H1 (cell line): ENCODE results near the gene MYPOP. TPM values are rescaled to one million over a fixed set of nuclear protein-coding genes. Genes with fewer than 3 reads are reported as not detected.

ENCODE experiments used
- CTCF ChIA-PET: fragments of 300-600 bp; sonication (Branson Sonifier 250); formaldehyde crosslinking; loops from one replicate; lab custom pipeline; 2021; ENCODE audit not compliant: partially characterized antibody; lab: Charles Lee
- POLR2A ChIA-PET: fragments of 300-600 bp; sonication (Branson Sonifier 250); formaldehyde crosslinking; loops from one replicate; lab custom pipeline; 2021; ENCODE audit warnings: inconsistent platforms; ENCODE audit not compliant: partially characterized antibody; lab: Charles Lee
- DNase-seq, 2 experiments: peaks; one replicate each; pipeline versions ENCODE4 v3.0.0 to v3.0.0-alpha.2; 2010 to 2022; ENCODE audit warnings: low spot score in 2 of 2, low read depth in 1 of 2, mixed read lengths in 1 of 2
- FAIRE-seq: peaks from 2 replicates; lab custom pipeline; 2011; peaks lifted over from hg19 to GRCh38; lab: Jason Lieb, UNC
- H2AFZ ChIP-seq: 2 replicates; pipeline ENCODE4 v1.8.1; 2012; ENCODE audit warnings: low read length, inconsistent platforms
- H2AK5ac ChIP-seq: 2 replicates; pipeline ENCODE4 v1.6.1; 2013; ENCODE audit warnings: low read depth, low read length
- H2BK120ac ChIP-seq: replicated peaks from 2 replicates; pipeline ENCODE3; 2013; ENCODE audit warnings: low read depth, low read length, inconsistent platforms
- H2BK12ac ChIP-seq: 2 replicates; pipeline ENCODE4 v1.6.1; 2013; ENCODE audit warnings: low read depth, low read length
- H2BK15ac ChIP-seq: 2 replicates; pipeline ENCODE4 v1.6.1; 2013; ENCODE audit warnings: low read length
- H2BK20ac ChIP-seq: 2 replicates; pipeline ENCODE4 v1.6.1; 2013; ENCODE audit warnings: low read length
- H2BK5ac ChIP-seq: 2 replicates; pipeline ENCODE4 v1.6.1; 2013; ENCODE audit warnings: low read depth, low read length
- H3K14ac ChIP-seq: 2 replicates; pipeline ENCODE4 v1.6.1; 2013; ENCODE audit warnings: inconsistent platforms; ENCODE audit not compliant: insufficient read length
- H3K18ac ChIP-seq: 2 replicates; pipeline ENCODE4 v1.6.1; 2013; ENCODE audit warnings: low read length; ENCODE audit errors: extremely low read depth
- H3K23ac ChIP-seq: 2 replicates; pipeline ENCODE4 v1.6.1; 2013; ENCODE audit warnings: inconsistent platforms; ENCODE audit not compliant: insufficient read length
- H3K23me2 ChIP-seq: 2 replicates; pipeline ENCODE4 v1.6.1; 2013; ENCODE audit warnings: low read depth, low read length
- H3K27ac ChIP-seq: 2 replicates; pipeline ENCODE4 v1.6.1; 2011; ENCODE audit warnings: low read depth, low read length, inconsistent platforms
- H3K27me3 ChIP-seq, 4 experiments: replicated peaks in 1 of 4; 1 replicate in 1 of 4; 2 replicates in 3 of 4; pipeline versions ENCODE4 v1.6.1 to v1.8.1; 2011 to 2013; ENCODE audit warnings: low read length in 3 of 4, mild to moderate bottlenecking in 3 of 4, inconsistent platforms in 2 of 4, mixed read lengths in 2 of 4, moderate library complexity in 1 of 4; ENCODE audit not compliant: control insufficient read depth in 3 of 4, insufficient read depth in 3 of 4; ENCODE audit errors: extremely low read depth in 1 of 4
- H3K36me3 ChIP-seq, 4 experiments: 2 replicates each; pipeline versions ENCODE4 v1.6.1 to v1.8.1; 2011 to 2013; ENCODE audit warnings: mild to moderate bottlenecking in 4 of 4, low read length in 3 of 4, moderate library complexity in 2 of 4, control low read depth in 1 of 4, inconsistent platforms in 1 of 4; ENCODE audit not compliant: insufficient read depth in 4 of 4, control insufficient read depth in 2 of 4
- H3K4ac ChIP-seq: replicated peaks from 2 replicates; pipeline ENCODE3; 2013; ENCODE audit warnings: low read length, low read depth, mixed read lengths, inconsistent platforms; ENCODE audit not compliant: insufficient read length
- H3K4me1 ChIP-seq, 4 experiments: replicated peaks in 1 of 4; 1 replicate in 1 of 4; 2 replicates in 3 of 4; pipeline versions ENCODE4 v1.6.1 to v1.8.1; 2011 to 2013; ENCODE audit warnings: low read length in 3 of 4, inconsistent platforms in 2 of 4, mixed read lengths in 1 of 4; ENCODE audit not compliant: insufficient read depth in 4 of 4, control insufficient read depth in 3 of 4
- H3K4me2 ChIP-seq, 2 experiments: 2 replicates each; pipeline versions ENCODE4 v1.6.1 to v1.8.1; 2011 to 2013; ENCODE audit warnings: low read depth in 2 of 2, low read length in 2 of 2, control low read depth in 1 of 2, inconsistent platforms in 1 of 2, mild to moderate bottlenecking in 1 of 2; ENCODE audit not compliant: insufficient read depth in 1 of 2
- H3K4me3 ChIP-seq, 4 experiments: fragments of 200-600, 300-600 bp in 1 of 4; sonication (generic), shearing (Covaris generic), sonication (Bioruptor Twin) in 1 of 4; 2 replicates each; pipeline versions ENCODE4 v1.5.1 to v1.8.1; 2011 to 2016; ENCODE audit warnings: low read length in 4 of 4, low read depth in 3 of 4, control low read depth in 2 of 4, inconsistent platforms in 2 of 4, mild to moderate bottlenecking in 2 of 4, mixed read lengths in 1 of 4, moderate library complexity in 1 of 4; ENCODE audit not compliant: insufficient read depth in 2 of 4; ENCODE audit errors: extremely low read depth in 1 of 4
- H3K56ac ChIP-seq: replicated peaks from 2 replicates; pipeline ENCODE3; 2013; ENCODE audit warnings: low read depth, mild to moderate bottlenecking, mixed read lengths, low read length, inconsistent platforms; ENCODE audit not compliant: insufficient read length
- H3K79me1 ChIP-seq: 2 replicates; pipeline ENCODE4 v1.6.1; 2013; ENCODE audit warnings: low read depth, low read length, control low read depth
- H3K79me2 ChIP-seq, 2 experiments: 2 replicates each; pipeline versions ENCODE4 v1.6.1 to v1.8.1; 2012 to 2013; ENCODE audit warnings: low read length in 2 of 2, mild to moderate bottlenecking in 2 of 2, inconsistent platforms in 1 of 2; ENCODE audit not compliant: insufficient read depth in 2 of 2, control insufficient read depth in 1 of 2
- H3K9ac ChIP-seq, 4 experiments: replicated peaks in 1 of 4; 1 replicate in 1 of 4; 2 replicates in 3 of 4; pipeline versions ENCODE4 v1.6.1 to v1.8.1; 2011 to 2013; ENCODE audit warnings: low read depth in 3 of 4, low read length in 3 of 4, control low read depth in 2 of 4, mild to moderate bottlenecking in 2 of 4, moderate library complexity in 2 of 4, inconsistent platforms in 1 of 4; ENCODE audit errors: extremely low read depth in 1 of 4
- H3K9me3 ChIP-seq, 2 experiments: 2 replicates each; pipeline versions ENCODE4 v1.6.1 to v1.8.1; 2012 to 2013; ENCODE audit warnings: mild to moderate bottlenecking in 2 of 2, moderate library complexity in 2 of 2, control low read depth in 1 of 2, inconsistent platforms in 1 of 2, low read depth in 1 of 2, low read length in 1 of 2, mixed read lengths in 1 of 2; ENCODE audit not compliant: insufficient read depth in 2 of 2
- H4K20me1 ChIP-seq, 2 experiments: replicated peaks in 1 of 2; 2 replicates each; pipeline versions ENCODE3 to v1.8.1; 2011 to 2013; ENCODE audit warnings: inconsistent platforms in 2 of 2, low read length in 2 of 2, mild to moderate bottlenecking in 1 of 2; ENCODE audit not compliant: insufficient read depth in 2 of 2, control insufficient read depth in 1 of 2
- H4K5ac ChIP-seq: 2 replicates; pipeline ENCODE4 v1.6.1; 2013; ENCODE audit warnings: low read length, low read depth, mixed read lengths, inconsistent platforms; ENCODE audit not compliant: insufficient read length
- H4K8ac ChIP-seq: 2 replicates; pipeline ENCODE4 v1.8.0; 2013; ENCODE audit warnings: mild to moderate bottlenecking, moderate library complexity, low read length, inconsistent platforms; ENCODE audit not compliant: insufficient read depth; ENCODE audit errors: extremely low read depth
- H4K91ac ChIP-seq: replicated peaks from 2 replicates; pipeline ENCODE3; 2013; ENCODE audit warnings: low read length, mixed read lengths, inconsistent platforms; ENCODE audit not compliant: insufficient read length
- WGBS, 2 experiments: shearing (Covaris generic) in 1 of 2; methylation state at CpG; one replicate each; pipeline versions ENCODE4 v1.1.6 to v1.1.7; 2013 to 2015; ENCODE audit warnings: low lambda C conversion rate in 2 of 2, mixed read lengths in 2 of 2, inconsistent platforms in 1 of 2, low coverage in 1 of 2, missing lambda C conversion rate in 1 of 2; ENCODE audit not compliant: insufficient replicate concordance in 2 of 2, insufficient coverage in 1 of 2, insufficient read length in 1 of 2; ENCODE audit errors: extremely low coverage in 1 of 2, missing lambda C conversion rate in 1 of 2; 5-methylcytosine and 5-hydroxymethylcytosine counted together
- polyA plus RNA-seq, 7 experiments: library from polyadenylated mRNA; depleted of rRNA in 3 of 7; stranded (reverse) in 5 of 7; unstranded in 2 of 7; fragments of >200 nt in 5 of 7; fragments of 200-250 nt in 2 of 7; gene quantifications; 1 replicate in 5 of 7; 2 replicates in 1 of 7; 4 replicates in 1 of 7; pipeline versions ENCODE4 v1.2.1 to v1.2.3, GENCODE V29; 2011 to 2013; ENCODE audit warnings: missing spikeins in 2 of 7, mixed read lengths in 2 of 7
- total RNA-seq: library from RNA; stranded (reverse); fragmentation: NEBNext Ultra II Directional; extraction: Animal tissue kit (Norgen Biotek cat#: 25700); gene quantifications from 2 replicates; pipeline ENCODE4 v1.2.1, GENCODE V29; 2021

The MYPOP gene
- total and polyA plus RNA-seq, 2 of the 8 experiments (the other 6 are each of a cell fraction or from before 2014, with no cell fraction given): 3.2 to 11.1 TPM

DNA sequence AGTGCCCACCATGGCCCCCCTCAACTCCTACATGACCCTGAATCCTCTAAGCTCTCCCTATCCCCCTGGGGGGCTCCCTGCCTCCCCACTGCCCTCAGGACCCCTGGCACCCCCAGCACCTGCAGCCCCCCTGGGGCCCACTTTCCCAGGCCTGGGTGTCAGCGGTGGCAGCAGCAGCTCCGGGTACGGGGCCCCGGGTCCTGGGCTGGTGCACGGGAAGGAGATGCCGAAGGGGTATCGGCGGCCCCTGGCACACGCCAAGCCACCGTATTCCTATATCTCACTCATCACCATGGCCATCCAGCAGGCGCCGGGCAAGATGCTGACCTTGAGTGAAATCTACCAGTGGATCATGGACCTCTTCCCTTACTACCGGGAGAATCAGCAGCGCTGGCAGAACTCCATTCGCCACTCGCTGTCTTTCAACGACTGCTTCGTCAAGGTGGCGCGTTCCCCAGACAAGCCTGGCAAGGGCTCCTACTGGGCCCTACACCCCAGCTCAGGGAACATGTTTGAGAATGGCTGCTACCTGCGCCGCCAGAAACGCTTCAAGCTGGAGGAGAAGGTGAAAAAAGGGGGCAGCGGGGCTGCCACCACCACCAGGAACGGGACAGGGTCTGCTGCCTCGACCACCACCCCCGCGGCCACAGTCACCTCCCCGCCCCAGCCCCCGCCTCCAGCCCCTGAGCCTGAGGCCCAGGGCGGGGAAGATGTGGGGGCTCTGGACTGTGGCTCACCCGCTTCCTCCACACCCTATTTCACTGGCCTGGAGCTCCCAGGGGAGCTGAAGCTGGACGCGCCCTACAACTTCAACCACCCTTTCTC is 30.1 kb downstream of the MYPOP start:
- POLR2A ChIA-PET: interaction anchor here (0.8 to 13.7 kb wide), 5 partner anchors 7 to 38 kb away, joined by 4 to 277 read pairs (median 4); partner anchors contain the start of genes FOXA3, IRF2BP1, MYPOP and SYMPK
- Histone ChIP-seq H3K36me3 (peaks cover 0 to 15% (median 3%) of the 10 kb centered on the region in 4 experiments; a peak in 3 of 8 replicates), H3K9ac (no peak overlapping the region), H3K4ac (no peak overlapping the region), H3K56ac (no peak overlapping the region), H3K14ac (no peak overlapping the region), H3K18ac (no peak overlapping the region), H4K20me1 (peaks cover 5 to 7% of the 10 kb centered on the region in 2 experiments), H2AFZ (no peak overlapping the region), H3K27me3 (no peaks in the 10 kb centered on the region; a peak in 1 of 7 replicates), H4K91ac (no peak overlapping the region), H2BK20ac (no peak overlapping the region), H3K4me3 (no peak overlapping the region), H3K79me2 (peaks cover 0 to 11% of the 10 kb centered on the region in 2 experiments; a peak in 2 of 4 replicates), H2BK120ac (no peak overlapping the region), H3K4me1 (peaks cover 0 to 12% (median 8%) of the 10 kb centered on the region in 4 experiments; a peak in 6 of 7 replicates), H2BK15ac (no peak overlapping the region), H3K4me2 (no peak overlapping the region), H3K23me2 (peaks cover 7% of the 10 kb centered on the region; the same call in 1 of the 2 replicates), H3K23ac (no peak overlapping the region), H4K8ac (no peak overlapping the region), H4K5ac (no peak overlapping the region), H2AK5ac (no peak overlapping the region), H3K9me3 (no peaks in the 10 kb centered on the region), H3K79me1 (peaks cover 2% of the 10 kb centered on the region; the same call in 1 of the 2 replicates), H2BK5ac (no peak overlapping the region), H2BK12ac (no peak overlapping the region), H3K27ac (no peak overlapping the region)
- 94% methylated on average over 25 of the region's 34 CpGs; no CpG with 5 or more reads in 1 of the 2 experiments for WGBS, 2 experiments
- FAIRE-seq (no peak), DNase-seq (no peak)
- CTCF ChIA-PET: interaction anchor here (1.0 to 12.4 kb wide), 2 partner anchors 9 to 11 kb away, joined by 10 to 208 read pairs; partner anchors contain the start of genes FOXA3, IRF2BP1 and SYMPK
